Aorta (tissue), 5 donors: ENCODE measurements around the gene CNTN5. TPM values are rescaled to one million over a fixed set of nuclear protein-coding genes. Genes with fewer than 3 reads are reported as not detected.

ENCODE experiments used
- ATAC-seq: fragments of 200-7000 bp; cut with Tn5 transposase; one replicate; pipeline ENCODE4 v1.9.1; 2022; ENCODE audit warnings: moderate library complexity; ENCODE audit not compliant: low FRiP score
- DNase-seq, 2 donors: peaks; one replicate each; pipeline ENCODE4 v3.0.0-alpha.2; 2020
- H3K27ac ChIP-seq, 2 donors: one replicate each; pipeline ENCODE4 v1.5.1; 2013; ENCODE audit warnings: low read length in 2 of 2, mild to moderate bottlenecking in 2 of 2, moderate library complexity in 2 of 2, control low read depth in 1 of 2, inconsistent platforms in 1 of 2, low read depth in 1 of 2
- H3K27me3 ChIP-seq, 2 donors: one replicate each; pipeline ENCODE4 v1.6.1; 2013; ENCODE audit warnings: control low read depth in 1 of 2, low read length in 1 of 2, mild to moderate bottlenecking in 1 of 2, moderate library complexity in 1 of 2; ENCODE audit not compliant: insufficient read depth in 2 of 2, control insufficient read depth in 1 of 2
- H3K36me3 ChIP-seq, 2 donors: one replicate each; pipeline ENCODE4 v1.6.1; 2013; ENCODE audit warnings: control low read depth in 1 of 2, low read length in 1 of 2, mild to moderate bottlenecking in 1 of 2; ENCODE audit not compliant: insufficient read depth in 2 of 2, control insufficient read depth in 1 of 2
- H3K4me1 ChIP-seq, 2 donors: one replicate each; pipeline ENCODE4 v1.6.1; 2013; ENCODE audit warnings: low read length in 2 of 2, control low read depth in 1 of 2, mild to moderate bottlenecking in 1 of 2, moderate library complexity in 1 of 2; ENCODE audit not compliant: insufficient read depth in 2 of 2, control insufficient read depth in 1 of 2
- H3K4me3 ChIP-seq, 2 donors: one replicate each; pipeline ENCODE4 v1.5.1; 2013; ENCODE audit warnings: low read length in 2 of 2, control low read depth in 1 of 2, mild to moderate bottlenecking in 1 of 2
- H3K9me3 ChIP-seq: one replicate; pipeline ENCODE4 v1.6.1; 2013; ENCODE audit warnings: mild to moderate bottlenecking, low read length; ENCODE audit not compliant: control insufficient read depth
- WGBS, 2 donors: extraction: QIAGEN DNeasy Blood & Tissue Kit; methylation state at CpG; one replicate each; pipeline ENCODE4 v1.1.7; 2013; 5-methylcytosine and 5-hydroxymethylcytosine counted together
- intact Hi-C, 2 donors: fragments of 100-400 bp; cut with DNase I; formaldehyde crosslinking; loops; one replicate each; pipeline versions ENCODE4 v1.14.2 to v1.15.0; 2022
- polyA plus RNA-seq, 2 donors: library from polyadenylated mRNA; stranded (reverse); fragments of 200-250 nt; gene quantifications; one replicate each; pipeline ENCODE4 v1.2.3, GENCODE V29; 2013
- total RNA-seq, 2 donors: library from RNA; stranded (reverse); fragmentation: NEBNext Ultra II Directional; extraction: Animal tissue kit (Norgen Biotek cat#: 25700); gene quantifications; one replicate each; pipeline ENCODE4 v1.2.1, GENCODE V29; 2021
- donor health status: healthy with polysubstance abuse.
- donor health status: Bipolar disorder and iron deficiency.
- donor health status: DM: no; HTN: no; CAD: no.
- donor health status: DM: no; HTN: no; CAD: no.
- donor health status: DM: yes; HTN: yes; CAD: no.

The CNTN5 gene
- total and polyA plus RNA-seq, 4 donors: 0.13 to 2.9 (median 0.96) TPM; not detected in 1

DNA sequence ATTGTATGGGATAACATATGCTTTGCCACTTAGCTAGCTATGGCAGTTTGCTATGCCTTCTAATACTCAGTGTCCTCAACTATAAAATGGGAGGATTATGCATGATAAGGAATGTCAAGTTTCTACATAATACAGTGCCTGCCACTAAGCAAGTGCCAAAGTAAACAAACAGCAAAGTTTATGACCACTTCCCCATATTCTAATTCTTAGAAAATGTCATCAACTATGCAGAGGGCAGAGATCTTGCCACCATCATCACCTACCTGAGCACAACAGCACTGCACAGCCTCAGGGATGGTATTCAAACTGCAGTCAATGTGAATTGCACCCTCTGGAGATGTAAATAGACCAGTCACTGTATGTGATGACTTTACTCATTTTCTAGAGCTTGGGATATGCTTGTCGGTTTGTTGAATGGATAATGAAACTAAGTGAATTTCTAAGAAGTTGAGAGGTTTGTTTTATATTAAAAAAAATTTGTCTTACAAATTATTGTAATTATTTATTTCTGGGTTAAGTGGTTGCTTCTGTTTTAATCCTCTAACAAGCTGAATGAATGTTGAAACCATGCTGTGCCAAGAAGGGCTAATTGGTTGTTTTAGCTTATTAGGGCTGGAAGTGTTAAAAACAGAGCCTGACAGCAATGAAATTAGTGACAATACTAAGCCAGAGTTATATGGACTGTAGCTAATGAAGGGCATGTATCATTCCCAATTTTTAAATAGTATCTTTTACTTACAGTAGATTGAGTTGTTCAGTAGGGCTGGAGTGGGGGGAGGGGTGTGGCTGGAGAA, 398.4 kb downstream of the CNTN5 start:
- H3K4me1 ChIP-seq: no peaks in the 10 kb centered on the region
- H3K27ac ChIP-seq: no peak overlapping the region
- no peak for ATAC-seq
- 49 to 55% methylated on average over 1 of the region's 1 CpG for WGBS, 2 donors
- intact Hi-C loops: no loop called here
- H3K4me3 ChIP-seq: no peak overlapping the region
- H3K9me3 ChIP-seq: no peaks in the 10 kb centered on the region
- H3K27me3 ChIP-seq: no peaks in the 10 kb centered on the region
- H3K36me3 ChIP-seq: no peaks in the 10 kb centered on the region
- no peak for DNase-seq

GRCh38 chr11:99419991-99420390, 399.2 kb downstream of the CNTN5 start:
- DNase-seq: no peak
- no peaks in the 10 kb centered on the region for H3K27me3 ChIP-seq
- ATAC-seq: no peak
- H3K36me3 ChIP-seq: no peaks in the 10 kb centered on the region
- no peaks in the 10 kb centered on the region for H3K4me1 ChIP-seq
- H3K4me3 ChIP-seq: no peak overlapping the region
- no peak overlapping the region for H3K27ac ChIP-seq
- H3K9me3 ChIP-seq: no peaks in the 10 kb centered on the region
- intact Hi-C loops: no loop called here
- 46 to 58% methylated on average over 4 of the region's 4 CpGs for WGBS, 2 donors

DNA sequence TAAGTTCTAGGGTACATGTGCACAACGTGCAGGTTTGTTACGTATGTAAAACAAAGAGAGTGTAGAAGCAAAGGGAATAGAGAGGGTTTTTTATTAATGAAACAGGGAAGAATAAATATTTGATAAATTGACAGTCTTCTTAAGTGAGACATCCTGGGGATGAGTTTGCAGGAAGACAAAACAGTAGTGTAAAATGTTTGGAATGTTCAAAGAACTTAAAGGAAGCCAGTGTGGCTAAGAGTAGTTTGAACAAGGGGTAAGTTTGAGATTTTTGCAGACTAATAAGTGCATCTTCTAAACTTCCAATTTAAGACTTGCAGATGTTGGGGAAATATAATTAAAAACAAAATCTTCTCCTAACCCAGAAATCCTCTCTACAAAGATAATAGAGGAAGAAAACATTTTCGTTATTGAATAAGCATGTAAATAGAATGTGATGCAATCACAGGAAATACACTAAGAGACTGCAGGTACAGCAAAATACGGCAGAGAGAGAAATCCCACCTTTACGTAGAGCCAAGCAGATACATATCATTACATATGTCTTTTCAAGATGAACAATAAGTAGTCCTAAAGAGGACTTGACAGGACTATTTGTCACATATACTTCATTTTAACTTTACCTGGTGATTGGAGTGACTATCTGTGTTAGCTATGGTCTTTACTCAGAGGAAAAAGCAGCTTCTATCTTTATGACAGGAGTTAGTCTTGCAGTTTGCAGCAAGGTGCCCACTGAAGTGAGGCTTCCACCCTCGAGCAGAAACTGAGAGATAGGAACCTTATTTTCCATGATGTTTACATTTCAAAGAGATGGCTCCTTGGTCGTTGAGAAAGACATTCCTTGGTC, 402.1 kb downstream of the CNTN5 start:
- Histone ChIP-seq H3K27ac (no peak overlapping the region), H3K9me3 (no peaks in the 10 kb centered on the region), H3K4me3 (no peak overlapping the region), H3K4me1 (no peaks in the 10 kb centered on the region), H3K27me3 (no peaks in the 10 kb centered on the region), H3K36me3 (no peaks in the 10 kb centered on the region)
- intact Hi-C loops: no loop called here
- ATAC-seq: no peak
- 47 to 54% methylated on average over 7 of the region's 7 CpGs for WGBS, 2 donors
- DNase-seq: no peak

GRCh38 chr11:99423428-99423983, 402.8 kb downstream of the CNTN5 start:
- H3K4me3 ChIP-seq: no peak overlapping the region
- no peaks in the 10 kb centered on the region for H3K9me3 ChIP-seq
- ATAC-seq: no peak
- H3K4me1 ChIP-seq: no peaks in the 10 kb centered on the region
- WGBS, 2 donors: 59 to 62% methylated on average over 4 of the region's 4 CpGs
- H3K27me3 ChIP-seq: no peaks in the 10 kb centered on the region
- H3K27ac ChIP-seq: no peak overlapping the region
- DNase-seq: no peak
- no peaks in the 10 kb centered on the region for H3K36me3 ChIP-seq
- intact Hi-C loops: no loop called here

- ATAC-seq (peak; percentile 50), DNase-seq (peak in 1 of 2 donors; percentile 49)
- intact Hi-C loops: no loop called here
- Histone ChIP-seq H3K4me1 (no peaks in the 10 kb centered on the region), H3K4me3 (no peak overlapping the region), H3K36me3 (no peaks in the 10 kb centered on the region), H3K27me3 (no peaks in the 10 kb centered on the region), H3K27ac (no peak overlapping the region), H3K9me3 (no peaks in the 10 kb centered on the region)
- WGBS, 2 donors: 52 to 58% methylated on average over 12 of the region's 12 CpGs
Observed at GRCh38 chr11:99424313-99425084, 403.8 kb downstream of the CNTN5 start.

DNA sequence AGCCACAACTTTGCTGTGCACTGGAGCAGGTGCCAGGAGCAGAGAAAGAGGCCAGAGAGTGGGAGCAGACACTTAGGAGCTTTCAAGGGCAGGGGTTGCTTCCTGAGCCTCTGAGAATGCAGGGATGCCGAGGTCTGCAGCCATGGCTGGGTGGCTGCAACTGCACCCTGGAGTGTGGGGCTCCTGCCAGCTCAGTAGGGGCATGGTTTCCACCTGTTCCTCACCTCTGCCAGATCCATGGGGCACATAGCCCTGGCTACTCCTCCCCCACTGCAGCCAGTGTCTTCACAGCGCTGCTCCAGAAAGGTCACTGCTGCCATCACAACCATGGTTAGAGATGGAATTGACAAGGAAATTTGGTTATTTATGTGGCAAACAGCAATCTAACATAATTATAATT, 404.8 kb downstream of the CNTN5 start:
- no peaks in the 10 kb centered on the region for H3K36me3 ChIP-seq
- intact Hi-C loops: no loop called here
- H3K27me3 ChIP-seq: no peaks in the 10 kb centered on the region
- H3K4me1 ChIP-seq: no peaks in the 10 kb centered on the region
- H3K4me3 ChIP-seq: no peak overlapping the region
- 47 to 81% methylated on average over 2 of the region's 2 CpGs for whole genome bisulfite sequencing, 2 donors
- ATAC-seq (no peak), DNase-seq (no peak)
- H3K27ac ChIP-seq: no peak overlapping the region
- no peaks in the 10 kb centered on the region for H3K9me3 ChIP-seq

DNA sequence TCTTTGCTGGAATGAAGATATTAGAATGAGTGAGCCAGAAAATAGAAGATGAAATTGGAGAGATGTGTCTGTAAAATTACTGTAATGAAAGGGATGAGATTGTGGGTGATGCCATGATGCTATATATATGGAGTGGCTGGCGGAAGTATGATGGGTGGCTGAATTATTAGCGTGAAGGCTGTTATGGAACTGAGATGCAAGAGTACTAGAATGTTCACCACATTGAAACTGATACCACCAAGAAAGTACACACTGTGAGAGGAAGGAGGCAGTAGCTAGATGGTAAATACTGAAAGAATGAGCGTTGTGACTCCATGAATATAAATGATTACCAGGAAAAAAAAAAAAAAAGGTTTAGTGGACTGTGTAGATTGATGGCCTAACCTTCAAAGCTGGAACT, 411.9 kb downstream of the CNTN5 start:
- no peaks in the 10 kb centered on the region for H3K9me3 ChIP-seq
- 87 to 88% methylated on average over 3 of the region's 3 CpGs for WGBS, 2 donors
- intact Hi-C loops: no loop called here
- H3K4me3 ChIP-seq: no peak overlapping the region
- no peaks in the 10 kb centered on the region for H3K27me3 ChIP-seq
- no peaks in the 10 kb centered on the region for H3K4me1 ChIP-seq
- no peak for ATAC-seq
- H3K27ac ChIP-seq: no peak overlapping the region
- no peak for DNase-seq
- no peaks in the 10 kb centered on the region for H3K36me3 ChIP-seq

- Histone ChIP-seq H3K36me3 (no peaks in the 10 kb centered on the region), H3K4me3 (no peak overlapping the region), H3K9me3 (no peaks in the 10 kb centered on the region), H3K4me1 (no peaks in the 10 kb centered on the region), H3K27ac (no peak overlapping the region), H3K27me3 (no peaks in the 10 kb centered on the region)
- ATAC-seq (no peak), DNase-seq (no peak)
- WGBS, 2 donors: 76 to 77% methylated on average over 3 of the region's 3 CpGs
- intact Hi-C loops: no loop called here
Observed at GRCh38 chr11:99443276-99443675, 422.5 kb downstream of the CNTN5 start.
